Prostate gland (tissue), 2 donors: Measurements from ENCODE around the gene UNC5A. TPM values are rescaled to one million over a fixed set of nuclear protein-coding genes. Genes with fewer than 3 reads are reported as not detected.

Source experiments
- DNase-seq: peaks from one replicate; pipeline ENCODE4 v3.0.0-alpha.2; 2019; ENCODE audit warnings: low spot score
- H3K27ac ChIP-seq, 2 donors: fragments of 200-600 bp; sonication (generic); 2 replicates each; pipeline ENCODE4 v1.5.1; 2017 to 2019
- H3K27me3 ChIP-seq: fragments of 200-600 bp; sonication (generic); replicated peaks from 2 replicates; pipeline ENCODE4 v1.5.1; 2019; ENCODE audit not compliant: insufficient read depth
- H3K36me3 ChIP-seq, 2 donors: fragments of 200-600 bp; sonication (generic); 1 replicate in 1 of 2; 2 replicates in 1 of 2; pipeline versions ENCODE4 v1.5.1 to v1.8.1; 2017 to 2019
- H3K4me1 ChIP-seq: fragments of 200-600 bp; sonication (generic); replicated peaks from 2 replicates; pipeline ENCODE4 v1.5.1; 2019
- H3K4me3 ChIP-seq, 2 donors: fragments of 200-600 bp; sonication (generic); 2 replicates each; pipeline ENCODE4 v1.5.1; 2017 to 2019
- H3K9me3 ChIP-seq: fragments of 200-600 bp; sonication (generic); 2 replicates; pipeline ENCODE4 v1.5.1; 2017
- POLR2A ChIP-seq: fragments of 450-650 bp; IDR thresholded peaks from one replicate; pipeline ENCODE4 v1.6.1; 2016; ENCODE audit warnings: antibody characterized with exemption, mild to moderate bottlenecking
- POLR2AphosphoS5 ChIP-seq: sonication (generic); formaldehyde crosslinking; IDR thresholded peaks from one replicate; pipeline ENCODE4 v1.6.1; 2017; ENCODE audit warnings: antibody characterized with exemption
- WGBS: methylation state at CpG from one replicate; pipeline ENCODE4 v1.1.5; 2018; 5-methylcytosine and 5-hydroxymethylcytosine counted together
- intact Hi-C: fragments of 100-400 bp; cut with DNase I; formaldehyde crosslinking; loops from one replicate; pipeline ENCODE4 v1.14.2; 2022
- total RNA-seq, 2 donors: library from RNA; depleted of rRNA; stranded (reverse); fragments of >200 nt; gene quantifications; one replicate each; pipeline ENCODE4 v1.1.0, GENCODE V29; 2016
- TF ChIP-seq, protein P1 (sequence below), 4 experiments: fragments of 200-600 bp in 2 of 4; fragments of 450-650 bp in 2 of 4; sonication (generic) in 2 of 4; IDR thresholded peaks; 1 replicate in 3 of 4; 2 replicates in 1 of 4; pipeline ENCODE4 v1.5.1; 2016 to 2019; ENCODE audit warnings: antibody characterized with exemption in 4 of 4, mild to moderate bottlenecking in 2 of 4, moderate library complexity in 2 of 4

Gene UNC5A
- total RNA-seq, 2 donors from 2014 or later: 0.18 to 1.5 TPM

DNA sequence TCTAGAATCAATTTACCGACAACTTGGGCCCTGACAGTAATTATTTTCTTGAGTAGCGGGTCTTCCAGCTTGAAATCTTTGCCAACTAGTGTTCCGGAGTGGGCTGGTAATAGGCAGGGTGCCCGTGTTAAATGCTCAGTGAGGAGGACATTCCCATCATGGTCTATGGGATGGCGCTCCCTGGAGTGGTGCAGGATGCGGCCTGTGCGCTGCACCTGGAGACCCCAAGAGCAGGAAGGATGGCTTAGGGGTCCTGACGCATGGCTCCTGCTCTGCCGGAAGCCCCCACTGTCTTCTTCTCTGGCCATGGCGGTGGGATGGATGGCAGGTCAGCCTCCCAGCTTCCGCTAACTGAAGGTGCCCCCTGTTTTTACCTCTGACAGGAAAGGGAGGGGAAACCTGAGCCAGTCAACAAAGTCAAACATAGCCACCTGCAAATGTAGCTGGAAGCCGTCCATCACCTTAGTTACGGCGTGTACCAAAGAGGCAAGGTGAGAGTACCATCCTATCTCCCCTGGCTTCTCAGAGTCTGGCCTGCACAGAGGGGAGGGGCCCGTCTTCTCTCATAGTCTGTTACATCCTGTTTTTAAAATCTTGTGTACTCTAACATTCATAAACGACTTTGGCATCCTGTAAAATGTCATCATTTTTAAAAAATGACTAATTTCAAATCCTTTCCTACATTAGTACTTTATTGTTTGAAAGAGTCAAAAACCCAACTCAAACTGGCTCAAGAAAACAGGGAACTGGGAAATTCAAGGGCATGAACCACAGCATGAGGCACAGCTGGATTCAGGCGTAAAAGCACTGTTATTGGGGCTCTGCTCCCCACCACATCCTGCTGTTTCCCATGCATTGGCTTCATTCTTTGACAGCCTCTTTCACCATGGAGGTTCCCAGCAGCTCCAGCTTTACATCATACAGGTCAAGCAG lies 28.5 kb upstream of the UNC5A start:
- TF ChIP-seq, protein P1, sequence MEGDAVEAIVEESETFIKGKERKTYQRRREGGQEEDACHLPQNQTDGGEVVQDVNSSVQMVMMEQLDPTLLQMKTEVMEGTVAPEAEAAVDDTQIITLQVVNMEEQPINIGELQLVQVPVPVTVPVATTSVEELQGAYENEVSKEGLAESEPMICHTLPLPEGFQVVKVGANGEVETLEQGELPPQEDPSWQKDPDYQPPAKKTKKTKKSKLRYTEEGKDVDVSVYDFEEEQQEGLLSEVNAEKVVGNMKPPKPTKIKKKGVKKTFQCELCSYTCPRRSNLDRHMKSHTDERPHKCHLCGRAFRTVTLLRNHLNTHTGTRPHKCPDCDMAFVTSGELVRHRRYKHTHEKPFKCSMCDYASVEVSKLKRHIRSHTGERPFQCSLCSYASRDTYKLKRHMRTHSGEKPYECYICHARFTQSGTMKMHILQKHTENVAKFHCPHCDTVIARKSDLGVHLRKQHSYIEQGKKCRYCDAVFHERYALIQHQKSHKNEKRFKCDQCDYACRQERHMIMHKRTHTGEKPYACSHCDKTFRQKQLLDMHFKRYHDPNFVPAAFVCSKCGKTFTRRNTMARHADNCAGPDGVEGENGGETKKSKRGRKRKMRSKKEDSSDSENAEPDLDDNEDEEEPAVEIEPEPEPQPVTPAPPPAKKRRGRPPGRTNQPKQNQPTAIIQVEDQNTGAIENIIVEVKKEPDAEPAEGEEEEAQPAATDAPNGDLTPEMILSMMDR (IDR thresholded peaks at IDR 0.05): no peak
- TF ChIP-seq POLR2AphosphoS5: no peak
- no peak for TF ChIP-seq POLR2A
- no peaks in the 10 kb centered on the region for H3K4me1 ChIP-seq
- no peaks in the 10 kb centered on the region for H3K36me3 ChIP-seq
- no peak overlapping the region for H3K27ac ChIP-seq
- intact Hi-C loops: no loop called here
- H3K9me3 ChIP-seq: no peaks in the 10 kb centered on the region
- 85% methylated on average over 17 of the region's 17 CpGs for WGBS
- no peak for DNase-seq
- H3K4me3 ChIP-seq: no peak overlapping the region
- H3K27me3 ChIP-seq: peaks cover 11% of the 10 kb centered on the region

DNA sequence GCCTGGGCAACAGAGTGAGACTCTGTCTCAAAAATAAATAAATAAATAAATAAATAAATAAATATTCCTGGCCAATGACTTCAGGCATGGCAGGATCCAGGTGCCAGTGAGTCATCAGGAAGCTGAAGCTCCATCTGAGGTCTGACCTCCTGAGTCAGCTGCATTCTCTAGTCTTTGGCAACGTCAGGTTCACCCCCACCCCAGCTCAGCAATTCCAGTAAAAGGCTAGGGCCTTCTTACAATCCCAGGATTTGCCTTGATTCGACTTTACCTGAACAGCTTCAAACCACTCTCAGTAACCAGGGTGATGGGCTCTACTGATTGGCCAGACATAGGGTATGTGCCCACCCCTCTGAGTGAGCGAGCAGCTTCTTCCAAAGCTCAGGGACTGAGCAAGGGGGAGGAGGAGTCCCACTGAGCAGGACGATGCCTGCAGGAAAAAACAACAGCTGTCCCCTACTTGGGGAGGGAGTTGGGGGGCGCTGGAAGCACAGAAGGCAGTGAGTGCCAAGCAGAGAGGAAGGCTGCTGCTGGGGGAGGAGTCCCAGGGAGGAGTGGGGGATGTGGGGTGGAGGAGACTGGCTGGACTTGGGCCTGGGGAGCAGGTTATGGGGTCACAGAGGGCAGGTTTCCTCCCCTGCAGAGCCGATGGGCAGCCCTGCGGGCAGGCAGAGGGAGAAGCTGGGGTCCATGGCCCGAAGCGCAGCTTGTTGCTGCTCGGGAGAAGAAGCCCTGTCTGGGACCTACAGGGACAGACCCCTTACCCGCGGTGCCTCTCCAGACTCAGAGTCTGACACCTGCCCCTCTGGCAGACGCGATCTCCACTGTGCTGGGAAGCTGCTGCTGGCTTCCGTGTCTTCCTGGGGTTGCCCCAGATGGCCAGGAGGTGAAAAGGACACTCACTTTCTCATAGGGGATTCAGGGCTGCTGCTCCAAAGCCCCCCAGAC lies 25.9 kb upstream of the UNC5A start:
- TF ChIP-seq POLR2AphosphoS5 (no peak), POLR2A (no peak)
- TF ChIP-seq, protein P1 (IDR thresholded peaks at IDR 0.05): no peak
- DNase-seq: no peak
- Histone ChIP-seq H3K36me3 (no peaks in the 10 kb centered on the region), H3K27ac (no peak overlapping the region), H3K27me3 (peaks cover 16% of the 10 kb centered on the region), H3K9me3 (no peaks in the 10 kb centered on the region), H3K4me3 (no peak overlapping the region), H3K4me1 (no peaks in the 10 kb centered on the region)
- 22% methylated on average over 15 of the region's 15 CpGs for WGBS
- intact Hi-C loops: no loop called here

DNA sequence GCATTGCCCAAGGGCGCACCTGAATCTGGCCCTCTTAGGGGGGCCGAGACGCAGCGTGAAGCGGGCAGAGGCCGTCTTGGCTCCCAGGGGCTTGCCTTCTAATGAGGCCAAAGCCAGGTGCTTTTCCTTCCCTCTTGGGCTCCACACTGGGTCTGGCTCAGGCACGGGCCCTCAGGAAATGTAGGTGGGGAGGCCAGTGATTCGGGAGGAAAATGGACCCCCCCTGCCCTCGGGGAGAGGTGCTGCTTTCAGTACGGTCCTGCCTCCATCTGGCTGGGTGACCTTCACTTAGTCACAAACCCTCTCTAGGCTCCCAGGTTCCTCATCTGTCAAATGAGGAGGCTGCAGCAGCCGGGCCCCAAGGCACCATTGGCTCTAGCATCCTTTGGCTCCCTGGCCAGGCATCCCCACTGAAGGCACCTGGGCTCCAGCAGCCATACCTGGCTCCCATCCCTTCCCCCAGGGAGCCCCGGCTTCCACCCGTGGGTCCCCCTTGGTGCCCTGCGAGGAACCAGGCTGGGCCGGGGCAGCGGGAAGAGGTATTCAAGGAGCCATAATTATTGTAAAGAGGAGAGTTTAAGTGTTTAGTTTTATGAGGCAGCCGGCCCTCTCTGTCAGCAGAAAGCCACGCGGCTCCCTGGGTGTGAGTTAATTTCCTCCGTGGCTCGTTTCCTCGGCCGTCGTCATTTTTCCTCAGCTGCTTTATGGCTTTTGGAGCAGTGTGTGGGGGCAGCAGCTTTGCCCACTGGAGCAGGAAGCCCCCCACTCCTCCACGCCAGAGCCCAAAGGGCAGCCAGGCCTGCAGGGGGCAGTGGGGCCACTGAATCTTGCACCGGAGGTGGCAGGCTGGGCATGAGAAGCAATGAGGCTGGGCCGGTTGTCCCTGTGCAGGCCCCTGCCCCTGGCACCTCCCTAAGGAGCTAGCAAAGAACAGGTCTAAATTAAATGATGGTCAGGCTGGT lies 24.9 kb upstream of the UNC5A start:
- no peaks in the 10 kb centered on the region for H3K4me1 ChIP-seq
- 36% methylated on average over 27 of the region's 27 CpGs for WGBS
- no peaks in the 10 kb centered on the region for H3K9me3 ChIP-seq
- TF ChIP-seq POLR2AphosphoS5: no peak
- TF ChIP-seq, protein P1 (IDR thresholded peaks at IDR 0.05): no peak
- no peak for TF ChIP-seq POLR2A
- H3K4me3 ChIP-seq: no peak overlapping the region
- no peaks in the 10 kb centered on the region for H3K36me3 ChIP-seq
- H3K27me3 ChIP-seq: peaks cover 15% of the 10 kb centered on the region
- DNase-seq: no peak
- no peak overlapping the region for H3K27ac ChIP-seq
- intact Hi-C loops: no loop called here

DNA sequence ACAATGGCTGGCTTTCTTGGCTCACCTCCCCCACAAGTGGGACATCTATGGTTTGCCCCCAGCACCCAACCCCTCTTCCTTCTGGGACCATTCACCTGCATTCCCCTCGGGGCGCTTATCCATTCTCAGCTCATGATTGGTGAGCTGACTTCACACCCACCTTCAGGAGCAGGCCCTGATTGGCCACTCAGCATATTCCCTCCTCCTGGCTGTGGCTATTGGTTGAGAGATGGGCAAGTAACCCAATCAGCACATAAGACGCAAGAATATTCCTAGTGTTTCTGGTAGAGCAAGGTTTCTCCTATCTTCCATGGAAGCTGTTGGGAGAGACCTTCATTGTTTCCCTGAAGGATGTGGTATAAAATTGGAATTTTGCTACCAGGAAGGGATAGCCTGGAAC lies 22.7 kb upstream of the UNC5A start:
- Histone ChIP-seq H3K36me3 (no peaks in the 10 kb centered on the region), H3K27ac (no peak overlapping the region), H3K9me3 (no peaks in the 10 kb centered on the region), H3K4me1 (no peaks in the 10 kb centered on the region), H3K27me3 (peaks cover 20% of the 10 kb centered on the region), H3K4me3 (no peak overlapping the region)
- TF ChIP-seq POLR2AphosphoS5: no peak
- TF ChIP-seq, protein P1 (IDR thresholded peaks at IDR 0.05): no peak
- no peak for TF ChIP-seq POLR2A
- WGBS: 82% methylated on average over 3 of the region's 3 CpGs
- no peak for DNase-seq
- intact Hi-C loops: no loop called here
